Brain microvascular endothelial cell (primary cell): ENCODE data around the gene PLCB1.

Experiments used
- DNase-seq: peaks from one replicate; pipeline ENCODE4 v3.0.0-alpha.2; 2020
- H3K27ac ChIP-seq: fragments of 250-450 bp; sonication (Bioruptor Pico); 2 replicates; pipeline ENCODE4 v1.5.1; 2020; ENCODE audit warnings: mild to moderate bottlenecking, moderate library complexity
- H3K27me3 ChIP-seq: fragments of 250-450 bp; sonication (Bioruptor Pico); replicated peaks from 2 replicates; pipeline ENCODE4 v1.5.1; 2020; ENCODE audit warnings: mild to moderate bottlenecking
- H3K36me3 ChIP-seq: fragments of 250-450 bp; sonication (Bioruptor Pico); replicated peaks from 2 replicates; pipeline ENCODE4 v1.5.1; 2020; ENCODE audit warnings: mild to moderate bottlenecking
- H3K4me3 ChIP-seq: 2 replicates; pipeline ENCODE4 v1.5.1; 2011; ENCODE audit warnings: low read depth, mild to moderate bottlenecking, control low read depth, low read length, moderate library complexity
- in situ Hi-C: cut with HindIII; loops from 2 replicates; pipeline ENCODE4 v1.10.0; 2017; ENCODE audit warnings: low sequenced_read_pairs, low pct_ligation_motif_present
- TF ChIP-seq, protein P1 (sequence below): IDR thresholded peaks from 2 replicates; pipeline ENCODE4 v1.5.1; 2011; ENCODE audit warnings: low read depth, mild to moderate bottlenecking, moderate library complexity, low read length, control low read depth, inconsistent platforms; ENCODE audit errors: missing control alignments

The PLCB1 gene

DNA sequence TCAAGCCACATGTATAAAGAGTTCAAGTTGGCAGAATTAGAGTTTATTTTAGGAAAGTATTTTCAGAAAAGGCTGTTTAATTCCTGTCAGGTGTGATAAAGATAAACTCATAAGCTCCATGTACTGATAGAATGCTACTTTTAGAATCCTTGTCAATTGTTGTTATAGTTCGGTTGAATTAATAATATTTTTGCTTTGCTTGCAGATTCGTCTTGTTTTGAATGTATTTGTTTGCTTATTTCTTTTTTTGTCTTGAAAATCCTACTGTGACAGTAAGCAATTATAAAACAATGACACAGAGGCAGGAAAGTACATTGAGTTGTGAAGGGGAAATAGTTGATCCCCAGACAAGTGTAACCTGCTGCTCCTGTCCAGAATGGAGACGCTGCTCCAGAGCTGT lies 602.9 kb downstream of the PLCB1 start:
- H3K27me3 ChIP-seq: no peaks in the 10 kb centered on the region
- no peak overlapping the region for H3K27ac ChIP-seq
- no peaks in the 10 kb centered on the region for H3K36me3 ChIP-seq
- DNase-seq: no peak
- in situ Hi-C loops: no loop called here
- TF ChIP-seq, protein P1, sequence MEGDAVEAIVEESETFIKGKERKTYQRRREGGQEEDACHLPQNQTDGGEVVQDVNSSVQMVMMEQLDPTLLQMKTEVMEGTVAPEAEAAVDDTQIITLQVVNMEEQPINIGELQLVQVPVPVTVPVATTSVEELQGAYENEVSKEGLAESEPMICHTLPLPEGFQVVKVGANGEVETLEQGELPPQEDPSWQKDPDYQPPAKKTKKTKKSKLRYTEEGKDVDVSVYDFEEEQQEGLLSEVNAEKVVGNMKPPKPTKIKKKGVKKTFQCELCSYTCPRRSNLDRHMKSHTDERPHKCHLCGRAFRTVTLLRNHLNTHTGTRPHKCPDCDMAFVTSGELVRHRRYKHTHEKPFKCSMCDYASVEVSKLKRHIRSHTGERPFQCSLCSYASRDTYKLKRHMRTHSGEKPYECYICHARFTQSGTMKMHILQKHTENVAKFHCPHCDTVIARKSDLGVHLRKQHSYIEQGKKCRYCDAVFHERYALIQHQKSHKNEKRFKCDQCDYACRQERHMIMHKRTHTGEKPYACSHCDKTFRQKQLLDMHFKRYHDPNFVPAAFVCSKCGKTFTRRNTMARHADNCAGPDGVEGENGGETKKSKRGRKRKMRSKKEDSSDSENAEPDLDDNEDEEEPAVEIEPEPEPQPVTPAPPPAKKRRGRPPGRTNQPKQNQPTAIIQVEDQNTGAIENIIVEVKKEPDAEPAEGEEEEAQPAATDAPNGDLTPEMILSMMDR: no peak
- no peak overlapping the region for H3K4me3 ChIP-seq

DNA sequence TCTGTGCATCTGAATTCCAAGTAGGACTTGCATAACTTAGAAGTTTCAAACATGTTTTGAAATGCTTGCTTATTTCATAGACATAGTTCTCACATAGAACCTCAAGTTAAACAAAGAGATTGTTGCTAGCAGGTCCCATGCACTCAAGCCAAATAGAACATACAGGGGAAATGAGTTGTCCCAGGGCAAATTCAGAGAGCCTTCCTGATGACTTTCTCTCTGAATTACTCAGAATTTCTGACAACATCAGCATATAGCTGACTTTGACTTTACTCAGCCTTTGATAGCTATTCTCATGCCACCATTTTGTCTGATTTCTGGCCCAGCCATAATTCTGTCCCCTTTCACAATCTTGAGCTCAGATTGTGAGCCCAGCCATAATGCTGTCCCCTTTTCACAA lies 603.6 kb downstream of the PLCB1 start:
- no peak overlapping the region for H3K27ac ChIP-seq
- no peak overlapping the region for H3K4me3 ChIP-seq
- TF ChIP-seq, protein P1: no peak
- H3K36me3 ChIP-seq: no peaks in the 10 kb centered on the region
- H3K27me3 ChIP-seq: no peaks in the 10 kb centered on the region
- in situ Hi-C loops: no loop called here
- DNase-seq: no peak

DNA sequence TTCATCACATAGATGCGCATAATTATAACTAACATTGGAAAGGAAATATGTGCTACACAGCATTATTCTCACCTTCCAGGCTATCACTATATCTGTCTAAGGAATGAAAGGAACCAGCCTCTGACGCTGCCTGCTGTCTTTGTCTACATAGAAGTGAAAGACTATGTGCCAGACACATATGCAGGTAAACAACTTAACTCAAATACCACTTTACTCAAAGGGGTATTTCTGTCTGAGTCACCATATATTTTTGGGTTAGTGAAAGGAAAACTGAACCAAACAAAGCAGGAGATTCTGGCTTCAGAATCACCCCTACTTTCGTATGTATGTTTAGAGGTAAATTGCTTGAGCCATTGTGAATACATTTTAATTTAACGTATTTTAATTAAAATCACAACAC lies 608.2 kb downstream of the PLCB1 start:
- H3K36me3 ChIP-seq: no peaks in the 10 kb centered on the region
- no peak overlapping the region for H3K4me3 ChIP-seq
- no peak for DNase-seq
- no peak overlapping the region for H3K27ac ChIP-seq
- H3K27me3 ChIP-seq: no peaks in the 10 kb centered on the region
- TF ChIP-seq, protein P1: no peak
- in situ Hi-C loops: no loop called here

DNA sequence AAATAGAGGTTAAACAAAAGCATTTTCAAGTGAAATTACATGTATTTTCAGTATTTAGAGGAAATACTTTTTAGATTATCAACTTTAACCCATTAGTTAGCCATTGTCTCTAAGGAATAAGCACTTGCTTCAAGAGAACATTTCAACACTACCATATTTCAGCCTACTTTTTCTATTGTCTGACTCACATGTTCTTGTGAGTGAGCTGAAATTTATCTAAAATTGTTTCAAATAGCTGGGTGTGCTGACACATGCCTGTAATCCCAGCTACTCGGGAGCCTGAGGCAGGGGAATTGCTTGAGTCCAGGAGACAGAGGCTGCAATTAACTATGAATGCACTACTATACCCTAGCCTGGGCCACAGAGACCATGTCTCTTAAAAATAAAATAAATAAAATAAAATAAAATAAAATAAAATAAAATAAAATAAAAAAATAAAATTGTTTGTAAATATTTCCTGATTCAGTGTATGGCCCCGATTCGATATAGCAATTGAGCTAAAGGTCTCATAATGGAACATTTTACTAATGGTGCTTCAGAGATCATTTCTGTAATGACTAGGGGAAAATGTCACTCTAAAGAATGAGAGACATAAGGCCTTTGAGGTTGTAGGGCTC lies 612.3 kb downstream of the PLCB1 start:
- TF ChIP-seq, protein P1: no peak

DNA sequence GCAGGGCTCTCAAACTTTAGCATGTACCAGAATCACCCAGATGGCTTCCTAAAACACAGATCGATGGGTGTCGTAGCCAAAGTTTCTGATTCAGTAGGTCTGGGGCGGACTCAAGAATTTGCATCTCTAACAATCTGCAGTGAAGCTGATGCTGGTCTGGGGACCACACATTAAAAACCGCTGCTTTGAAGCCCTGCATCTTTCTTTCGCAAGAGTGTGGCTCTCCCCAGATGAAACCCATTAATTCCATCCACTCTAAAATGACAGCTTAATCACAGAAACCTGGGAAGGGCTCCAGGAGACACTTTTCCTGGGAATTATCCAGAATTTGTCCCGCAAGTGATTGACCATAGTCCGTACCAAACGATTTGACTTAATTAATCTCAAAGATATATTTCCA lies 617.0 kb downstream of the PLCB1 start:
- in situ Hi-C loops: no loop called here
- DNase-seq: no peak
- H3K27me3 ChIP-seq: no peaks in the 10 kb centered on the region
- no peak overlapping the region for H3K27ac ChIP-seq
- TF ChIP-seq, protein P1: no peak
- no peaks in the 10 kb centered on the region for H3K36me3 ChIP-seq
- H3K4me3 ChIP-seq: no peak overlapping the region

More for the DNA sequence above, 612.3 kb downstream of the PLCB1 start:
- no peaks in the 10 kb centered on the region for H3K36me3 ChIP-seq
- no peak for DNase-seq
- no peaks in the 10 kb centered on the region for H3K27me3 ChIP-seq
- in situ Hi-C loops: no loop called here
- H3K27ac ChIP-seq: no peak overlapping the region
- H3K4me3 ChIP-seq: no peak overlapping the region

DNA sequence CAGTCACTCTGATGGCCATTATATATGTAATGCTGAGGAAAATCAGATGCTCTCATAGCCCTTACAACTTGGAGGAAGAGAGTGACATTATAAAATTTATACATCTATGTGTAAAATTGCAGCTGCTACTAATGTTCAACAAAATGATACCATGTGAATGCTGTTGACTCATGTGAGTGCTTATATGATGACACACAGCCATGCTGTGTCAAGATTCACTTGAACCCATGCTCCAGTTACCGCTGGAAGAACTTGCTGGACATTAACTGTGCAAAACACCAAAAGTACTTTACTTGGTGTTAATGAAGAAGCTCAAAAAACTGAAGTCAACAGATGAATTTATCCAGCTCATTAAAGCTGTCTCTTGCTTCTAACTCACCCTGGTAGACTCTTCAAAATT lies 617.9 kb downstream of the PLCB1 start:
- H3K27ac ChIP-seq: no peak overlapping the region
- TF ChIP-seq, protein P1: no peak
- H3K27me3 ChIP-seq: no peaks in the 10 kb centered on the region
- no peaks in the 10 kb centered on the region for H3K36me3 ChIP-seq
- DNase-seq: peak; percentile 41
- in situ Hi-C loops: loop anchor here (25.0 kb wide), 1 partner anchor 612 kb away; no protein-coding TSS in a partner anchor
- H3K4me3 ChIP-seq: no peak overlapping the region
